Cardiac septum (tissue), 1 donor: ENCODE data around the gene ATP6V0A1. TPM values are rescaled to one million over a fixed set of nuclear protein-coding genes. Genes with fewer than 3 reads are reported as not detected.
"Not testable (repeated sequence)": the region's sequence is repeated elsewhere in the genome, so short reads cannot be mapped to it uniquely, and the experiment has no call there.

Source experiments
- DNase-seq: peaks from one replicate; pipeline ENCODE4 v3.0.0-alpha.2; 2020; ENCODE audit warnings: low spot score
- intact Hi-C: fragments of 100-400 bp; cut with DNase I; formaldehyde crosslinking; loops from one replicate; pipeline ENCODE4 v1.14.0; 2022
- total RNA-seq: library from RNA; stranded (reverse); fragmentation: NEBNext Ultra II Directional; extraction: Animal tissue kit (Norgen Biotek cat#: 25700); gene quantifications from one replicate; pipeline ENCODE4 v1.2.1, GENCODE V29; 2021
- donor health status: DM: no; HTN: no; CAD: no.

The ATP6V0A1 gene
- total RNA-seq, 1 donor from 2014 or later = 40.3 TPM

- no peak for DNase-seq
Measured at GRCh38 chr17:42548993-42549755, 90.5 kb downstream of the ATP6V0A1 start.

GRCh38 chr17:42552736-42553135 is 94.1 kb downstream of the ATP6V0A1 start, which contains the start of gene HSD17B1:
HSD17B1 (plus strand) TSS chr17:42552923; CDS start chr17:42552934, 11 bp downstream.
- intact Hi-C loops, DNase-seq: not testable (repeated sequence)

More at GRCh38 chr17:42548993-42549755, 90.5 kb downstream of the ATP6V0A1 start:
- intact Hi-C loops = no loop called here

- DNase-seq = no peak
- intact Hi-C loops = no loop called here
Measured at GRCh38 chr17:42553161-42553818, 94.6 kb downstream of the ATP6V0A1 start.

- intact Hi-C loops = no loop called here
- DNase-seq = no peak
Measured at GRCh38 chr17:42553866-42554249, 95.2 kb downstream of the ATP6V0A1 start.

- intact Hi-C loops = no loop called here
Measured at GRCh38 chr17:42554250-42555121, 95.8 kb downstream of the ATP6V0A1 start.

GRCh38 chr17:42555122-42555622 is 96.5 kb downstream of the ATP6V0A1 start:
- intact Hi-C loops = no loop called here
- DNase-seq = no peak

More at GRCh38 chr17:42554250-42555121, 95.8 kb downstream of the ATP6V0A1 start:
- DNase-seq = peak; percentile 95

- intact Hi-C loops, DNase-seq: not testable (repeated sequence)
Measured at GRCh38 chr17:42555961-42556617, 97.4 kb downstream of the ATP6V0A1 start.

GRCh38 chr17:42559075-42559474 is 100.4 kb downstream of the ATP6V0A1 start:
- intact Hi-C loops = no loop called here
- DNase-seq = no peak

GRCh38 chr17:42560246-42560645 is 101.6 kb downstream of the ATP6V0A1 start:
- DNase-seq = no peak
- intact Hi-C loops = no loop called here

- intact Hi-C loops = no loop called here
- DNase-seq = peak; percentile 97
Measured at GRCh38 chr17:42561897-42562387, 103.3 kb downstream of the ATP6V0A1 start, which contains the start of gene COASY. COASY (plus strand) TSS chr17:42562148; CDS start chr17:42562623, 475 bp downstream.

GRCh38 chr17:42562388-42563142 is 103.9 kb downstream of the ATP6V0A1 start:
- no peak for DNase-seq

GRCh38 chr17:42563143-42563509 is 104.4 kb downstream of the ATP6V0A1 start:
- no peak for DNase-seq
- intact Hi-C loops = no loop called here

More at GRCh38 chr17:42562388-42563142, 103.9 kb downstream of the ATP6V0A1 start:
- intact Hi-C loops = no loop called here

GRCh38 chr17:42563543-42563942 is 104.9 kb downstream of the ATP6V0A1 start:
- intact Hi-C loops = no loop called here
- no peak for DNase-seq

- intact Hi-C loops = no loop called here
- no peak for DNase-seq
Measured at GRCh38 chr17:42563950-42564349, 105.3 kb downstream of the ATP6V0A1 start.

GRCh38 chr17:42564815-42565522 is 106.3 kb downstream of the ATP6V0A1 start:
- intact Hi-C loops = loop anchor here (5.0 kb wide), 1 partner anchor 42 kb away; the partner anchor contains the start of genes RETREG3 and TUBG1
- no peak for DNase-seq

- DNase-seq = no peak
- intact Hi-C loops = loop anchor here (5.0 kb wide), 1 partner anchor 42 kb away; the partner anchor contains the start of genes RETREG3 and TUBG1
Measured at GRCh38 chr17:42565523-42566214, 107.0 kb downstream of the ATP6V0A1 start.
